ENCODE results near the gene STK32B.
"Not testable (repeated sequence)": the region's sequence is repeated elsewhere in the genome, so short reads cannot be mapped to it uniquely, and the experiment has no call there.

STK32B gene

DNA sequence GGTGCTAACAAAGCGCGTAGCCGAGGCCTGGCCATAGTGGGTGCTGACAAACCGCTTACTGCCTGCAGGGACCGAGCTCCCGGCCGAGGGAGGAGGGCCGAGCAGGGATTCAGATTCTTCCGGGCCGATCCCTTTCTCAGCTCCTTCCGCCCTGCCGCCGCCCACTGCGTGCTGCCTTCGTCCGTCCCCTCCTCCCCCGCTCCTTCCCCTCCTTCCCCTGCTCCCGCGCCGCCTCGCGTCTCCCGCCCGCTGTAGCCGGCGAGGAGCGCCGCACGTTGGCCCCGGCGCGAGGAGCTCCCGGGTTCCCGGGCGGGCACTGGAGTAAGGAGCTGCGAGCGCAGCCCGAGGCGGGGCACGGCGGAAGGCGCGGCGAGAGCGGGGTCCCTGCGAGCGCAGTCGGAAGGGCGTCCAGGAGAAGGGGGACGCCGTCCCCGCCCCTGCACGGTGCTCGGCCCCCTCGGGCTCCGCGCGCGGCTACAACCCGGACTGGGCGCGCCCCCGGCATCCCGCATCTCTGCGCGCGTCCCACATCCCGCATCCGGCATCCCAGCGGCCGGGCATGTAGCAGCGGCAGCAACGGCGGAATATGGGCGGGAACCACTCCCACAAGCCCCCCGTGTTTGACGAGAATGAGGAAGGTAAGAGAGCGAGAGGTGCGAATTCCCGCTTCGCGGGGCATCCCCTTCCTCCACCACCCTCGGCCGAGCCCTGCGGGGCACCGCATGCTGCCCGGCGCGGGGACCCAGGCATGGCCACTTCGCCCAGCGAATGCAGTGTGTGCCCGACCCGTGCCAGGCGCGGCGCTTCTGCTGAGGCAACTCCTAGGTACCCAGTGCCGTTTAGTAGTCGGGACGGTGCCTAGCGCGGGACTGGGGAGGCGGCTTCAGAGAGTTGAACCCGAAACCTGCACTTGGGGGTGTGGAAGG, at the start of gene STK32B:
Gene STK32B, plus strand, starts transcription at position 203 of the 926 bp plus-strand sequence.
- DNase-seq = no peak

DNA sequence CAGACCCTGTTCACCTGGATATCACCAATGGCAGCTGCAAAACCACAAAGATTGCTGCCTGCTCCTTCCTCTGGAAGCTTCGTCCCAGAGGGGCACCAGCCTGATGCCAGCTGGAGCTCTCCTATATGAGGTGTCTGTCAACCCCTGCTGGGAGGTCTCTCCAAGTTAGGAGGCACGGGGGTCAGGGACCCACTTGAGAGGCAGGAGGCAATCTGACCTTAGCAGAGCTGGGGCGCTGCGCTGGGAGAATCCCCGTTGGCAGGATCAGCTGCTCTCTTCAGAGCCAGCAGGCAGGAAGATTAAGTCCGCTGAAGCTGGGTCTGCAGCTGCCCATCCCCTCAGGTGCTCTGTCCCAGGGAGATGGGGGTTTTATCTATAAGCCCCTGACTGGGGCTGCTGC, 49.6 kb upstream of the STK32B start:
- not testable (repeated sequence) for DNase-seq

- DNase-seq = no peak
Measured at GRCh38 chr4:5003372-5003857, 47.9 kb upstream of the STK32B start.

GRCh38 chr4:5003918-5004317, 47.4 kb upstream of the STK32B start:
- no peak for DNase-seq

DNA sequence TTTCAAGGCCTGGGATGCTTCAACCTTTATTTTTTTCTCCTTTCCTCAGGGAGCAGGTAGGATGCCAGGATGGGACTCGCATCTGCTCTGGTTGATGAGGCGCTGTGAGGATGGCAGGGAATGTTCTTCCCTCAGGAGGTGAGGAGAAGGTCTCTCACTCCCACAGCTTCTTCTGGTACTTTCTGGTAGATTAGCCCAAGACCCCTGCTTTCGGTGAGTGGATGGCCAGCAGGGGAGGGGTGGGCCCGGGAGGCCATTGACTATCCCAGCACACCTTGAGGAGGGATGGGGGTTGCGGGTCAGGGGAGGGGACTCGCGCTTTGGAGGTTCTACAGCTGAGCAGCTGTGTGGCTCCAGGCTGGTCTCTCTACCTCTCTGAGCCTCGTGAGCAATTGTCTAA, 46.8 kb upstream of the STK32B start:
- DNase-seq = no peak

- not testable (repeated sequence) for DNase-seq
Measured at GRCh38 chr4:5006932-5007331, 44.3 kb upstream of the STK32B start.

GRCh38 chr4:5009796-5010195, 41.5 kb upstream of the STK32B start:
- DNase-seq = no peak

DNA sequence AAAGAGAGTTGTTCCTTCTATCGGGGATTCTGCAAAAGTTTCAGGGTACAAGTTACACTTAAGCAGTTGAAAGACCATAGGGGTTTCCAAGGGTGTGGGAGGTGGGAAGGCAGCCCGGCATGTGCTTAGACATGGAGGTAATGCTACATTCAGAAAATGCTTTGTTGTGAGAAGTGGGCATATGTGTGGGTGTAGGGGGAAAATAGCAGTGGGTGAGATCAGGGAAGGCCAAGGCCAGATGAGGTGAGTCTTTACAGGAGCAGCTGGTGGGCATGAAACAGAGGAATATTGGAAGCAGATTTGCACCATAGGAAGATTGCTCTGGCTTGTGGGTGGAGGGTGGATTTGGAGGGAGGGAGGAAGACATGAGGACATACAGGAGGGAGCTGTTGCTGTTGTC, 40.3 kb upstream of the STK32B start:
- DNase-seq = no peak

DNA sequence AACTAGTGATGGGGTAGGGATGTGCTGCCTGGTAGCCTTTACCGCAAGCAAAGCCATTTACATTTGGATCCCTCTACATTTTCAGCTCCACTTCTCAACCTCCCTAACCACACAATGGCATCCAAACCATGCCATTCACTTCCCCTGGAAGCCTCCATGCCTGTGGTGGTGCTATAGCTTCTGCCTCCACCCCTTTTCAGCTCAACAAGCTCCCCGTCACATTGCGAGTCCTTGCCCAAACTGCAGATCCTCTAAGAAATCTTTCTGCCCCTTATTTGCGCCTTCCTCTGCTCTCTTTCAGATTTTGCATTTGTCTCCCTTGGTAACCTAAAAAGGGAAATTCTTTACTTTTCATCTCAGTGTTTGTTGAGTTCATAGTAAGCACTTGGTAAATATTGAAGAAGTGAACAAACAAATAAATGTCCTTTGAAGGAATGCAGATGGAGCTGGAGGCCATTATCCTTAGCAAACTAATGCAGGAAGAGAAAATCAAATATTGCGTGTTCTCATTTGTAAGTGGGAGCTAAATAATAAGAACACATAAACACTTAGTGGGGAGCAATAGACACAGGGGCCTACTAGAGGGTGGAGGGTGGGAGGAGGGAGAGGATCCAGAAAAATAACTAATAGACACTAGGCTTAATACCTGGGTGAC, 38.9 kb upstream of the STK32B start:
- DNase-seq = no peak

DNA sequence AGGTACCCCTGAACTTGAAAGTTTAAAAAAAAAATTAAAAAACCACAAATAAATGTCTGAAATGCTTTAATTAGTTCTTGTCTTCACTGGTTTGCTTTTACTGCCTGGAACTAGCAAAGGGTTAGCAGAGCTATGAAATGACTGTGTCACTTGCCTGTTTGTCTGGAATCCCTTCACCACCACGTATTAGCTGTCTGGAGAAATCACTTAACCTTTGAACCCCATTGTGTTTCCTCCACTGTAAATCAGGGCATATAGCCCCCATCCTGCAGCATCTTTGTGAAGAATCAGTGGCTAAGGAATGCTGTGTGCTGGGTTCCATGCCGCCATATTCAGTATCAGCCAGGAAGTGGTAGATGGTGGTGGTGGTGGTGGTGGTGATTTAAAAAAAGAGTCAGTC, 38.3 kb upstream of the STK32B start:
- DNase-seq = no peak

- no peak for DNase-seq
Measured at GRCh38 chr4:5014007-5014682, 37.1 kb upstream of the STK32B start.

DNA sequence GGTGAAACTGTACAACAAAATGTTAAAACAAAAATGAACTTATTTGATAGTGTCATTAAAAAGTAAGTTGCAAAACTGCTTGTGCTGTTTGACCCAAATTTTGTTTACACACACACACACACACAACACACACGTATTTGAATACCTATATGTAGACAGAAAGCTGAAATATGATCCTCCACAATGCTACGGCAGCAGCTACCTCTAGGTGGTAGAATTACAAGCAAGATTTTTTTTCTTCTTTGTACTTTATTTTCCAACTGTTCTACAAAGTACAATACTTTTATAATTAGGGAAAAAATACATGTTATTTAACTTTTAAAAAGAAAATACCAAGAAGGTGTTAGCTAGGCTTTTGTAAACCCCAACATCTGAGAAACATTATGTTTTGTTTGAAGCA, 33.2 kb upstream of the STK32B start:
- DNase-seq = no peak

DNA sequence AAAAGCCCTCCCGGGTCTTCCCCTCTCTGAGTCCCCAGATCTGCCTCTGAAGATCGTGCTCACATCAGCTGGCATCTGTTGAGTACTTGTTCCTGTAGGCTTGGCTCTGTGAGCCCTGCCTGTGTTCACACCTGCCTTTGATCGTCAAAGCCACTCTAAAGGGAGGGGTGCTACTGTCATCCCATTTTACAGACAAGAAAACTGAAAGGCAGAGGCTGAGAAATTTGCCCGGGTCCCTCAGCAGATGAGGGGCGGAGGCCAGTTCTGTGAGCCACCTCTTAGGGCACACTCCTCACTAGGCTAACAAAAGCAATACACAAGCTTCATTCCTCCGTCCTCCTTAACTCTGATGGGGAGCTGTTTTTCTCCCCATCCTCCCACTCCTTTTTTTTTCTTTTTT, 32.7 kb upstream of the STK32B start:
- no peak for DNase-seq

- no peak for DNase-seq
Measured at GRCh38 chr4:5019274-5019673, 32.0 kb upstream of the STK32B start, which contains the start of gene CYTL1. Gene CYTL1, minus strand, starts transcription at chr4:5019458. Its CDS starts 13 bp downstream, at chr4:5019445.

- DNase-seq = no peak
Measured at GRCh38 chr4:5019796-5020195, 31.5 kb upstream of the STK32B start.

- no peak for DNase-seq
Measured at GRCh38 chr4:5020341-5020740, 30.9 kb upstream of the STK32B start.

DNA sequence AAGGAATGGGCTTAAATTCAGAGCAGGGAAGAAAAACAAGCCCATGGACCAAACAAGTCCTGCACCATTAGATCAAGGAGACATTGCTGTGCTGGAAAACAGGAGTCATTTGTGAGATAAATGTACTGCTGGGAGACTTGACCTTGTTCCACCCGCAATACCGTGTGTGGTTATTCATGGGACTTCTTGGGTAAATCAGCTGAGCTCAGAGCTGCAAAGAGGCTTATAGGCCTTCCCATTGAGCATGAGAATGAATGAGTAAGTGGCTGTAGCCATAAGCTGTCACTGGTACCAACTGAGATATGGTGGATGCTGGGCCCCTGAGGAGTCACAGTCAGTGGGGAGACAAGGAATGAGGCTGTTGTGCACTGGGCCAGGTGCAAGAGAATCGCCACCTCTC, 29.7 kb upstream of the STK32B start:
- no peak for DNase-seq

- DNase-seq = no peak
Measured at GRCh38 chr4:5024673-5025072, 26.6 kb upstream of the STK32B start.

DNA sequence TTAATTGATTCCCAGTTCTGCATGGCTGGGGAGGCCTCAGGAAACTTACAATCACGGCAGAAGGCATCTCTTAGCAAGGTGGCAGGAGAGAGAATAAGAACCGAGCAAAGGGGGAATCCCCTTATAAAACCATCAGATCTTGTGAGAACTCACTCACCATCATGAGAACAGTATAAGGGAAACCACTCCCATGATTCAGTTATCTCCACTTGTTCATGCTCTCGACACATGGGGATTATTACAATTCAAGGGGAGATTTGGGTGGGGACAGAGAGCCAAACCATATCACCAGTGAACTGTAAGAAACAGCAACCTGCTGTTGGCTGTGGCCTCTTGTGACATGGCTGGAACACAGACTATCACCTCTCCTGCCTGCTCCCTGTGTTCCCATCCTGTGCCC, 24.9 kb upstream of the STK32B start:
- no peak for DNase-seq

DNA sequence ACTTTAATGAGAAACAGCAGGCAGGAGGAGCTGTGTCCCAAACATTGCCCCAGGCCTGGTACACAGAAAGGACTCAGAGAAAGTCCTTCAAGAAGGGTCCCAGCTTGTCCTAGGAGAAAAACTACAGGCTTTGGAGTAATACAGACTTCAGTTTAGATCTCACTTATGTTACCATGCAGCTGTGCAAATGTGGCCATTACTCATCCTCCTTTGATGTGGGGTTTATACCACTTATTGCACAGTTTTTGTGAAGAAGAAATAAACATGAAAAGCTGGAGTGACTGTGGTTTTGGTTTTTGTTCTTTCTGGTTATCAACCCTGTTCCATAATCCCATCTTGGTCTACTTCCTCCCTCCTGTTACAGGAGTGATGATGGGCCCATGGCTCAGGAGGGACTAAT, 23.9 kb upstream of the STK32B start:
- no peak for DNase-seq

DNA sequence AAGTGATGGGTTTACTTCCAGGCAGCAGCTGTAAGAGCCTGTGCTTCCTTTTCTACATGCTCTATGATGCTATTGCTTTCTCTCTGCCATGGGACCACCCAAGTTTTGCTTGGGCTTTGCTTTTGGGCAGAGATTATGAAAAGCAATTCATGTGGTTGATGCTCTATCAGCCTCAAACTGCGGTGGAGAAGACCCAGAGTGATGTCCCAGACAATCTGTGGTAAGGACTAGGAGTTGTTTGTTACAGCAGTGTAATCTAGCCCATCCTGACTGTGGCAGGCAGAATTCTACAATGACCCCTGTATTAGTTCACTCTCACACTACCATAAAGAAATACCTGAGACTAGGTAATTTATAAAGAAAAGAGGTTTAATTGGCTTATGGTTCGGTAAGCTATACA, 22.8 kb upstream of the STK32B start:
- DNase-seq = no peak

DNA sequence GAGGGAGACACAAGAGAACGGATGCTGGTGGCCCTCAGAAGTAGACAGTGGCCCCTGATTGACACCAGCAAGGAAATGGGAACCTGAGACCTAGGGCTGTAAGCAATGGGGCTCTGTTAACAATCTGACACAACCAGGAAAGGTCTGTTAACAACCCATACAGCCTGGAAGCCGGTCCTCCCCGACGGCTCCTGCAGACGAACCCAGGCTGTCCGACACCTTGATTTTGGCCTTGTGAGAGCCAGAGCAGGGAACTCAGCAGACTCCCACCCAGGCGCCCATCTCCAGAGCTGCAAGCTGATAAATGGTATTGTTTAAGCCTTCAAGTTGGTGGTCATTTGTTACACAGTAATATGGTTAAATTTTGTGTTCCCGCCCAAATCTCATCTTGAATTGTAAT, 21.8 kb upstream of the STK32B start:
- no peak for DNase-seq

GRCh38 chr4:5030221-5030620, 21.1 kb upstream of the STK32B start:
- no peak for DNase-seq

DNA sequence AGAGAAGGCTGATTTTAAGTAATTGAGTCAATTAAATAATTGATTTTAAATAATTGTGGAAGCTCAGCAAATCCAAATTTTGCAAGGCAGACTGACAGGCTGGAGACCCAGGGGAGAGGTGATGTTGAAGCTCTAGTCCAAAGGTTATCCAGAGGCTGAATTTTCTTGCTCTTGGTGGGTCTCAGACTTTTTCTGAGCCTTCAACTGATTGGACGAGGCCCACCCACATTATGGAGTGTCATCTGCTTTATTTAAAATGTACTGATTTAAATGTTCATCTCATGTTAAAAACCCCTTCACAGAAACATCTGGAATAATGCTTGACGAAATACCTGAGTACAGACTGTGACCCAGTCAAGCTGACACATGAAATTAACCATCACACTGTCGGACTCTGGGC, 20.4 kb upstream of the STK32B start:
- DNase-seq = no peak
